Testis (tissue), 3 donors: Measurements from ENCODE around the gene HOXC9. TPM values are rescaled to one million over a fixed set of nuclear protein-coding genes. Genes with fewer than 3 reads are reported as not detected.
A peak's percentile ranks its signal among the peaks of the same experiment; 100 is the strongest.

ENCODE experiments used
- DNase-seq: peaks from one replicate; pipeline ENCODE4 v3.0.0-alpha.2; 2019
- H3K27ac ChIP-seq, 2 donors: fragments of 200-600 bp; sonication (generic); one replicate each; pipeline ENCODE4 v1.5.1; 2019
- H3K27me3 ChIP-seq: fragments of 200-600 bp; sonication (generic); one replicate; pipeline ENCODE4 v1.5.1; 2019
- H3K36me3 ChIP-seq: fragments of 200-600 bp; sonication (generic); one replicate; pipeline ENCODE4 v1.5.1; 2017; ENCODE audit warnings: low read depth; ENCODE audit errors: missing control alignments
- H3K4me1 ChIP-seq: fragments of 200-600 bp; sonication (generic); one replicate; pipeline ENCODE4 v1.5.1; 2019
- H3K4me3 ChIP-seq, 2 donors: fragments of 200-600 bp; sonication (generic); one replicate each; pipeline ENCODE4 v1.5.1; 2017 to 2019
- H3K9me3 ChIP-seq: fragments of 200-600 bp; sonication (generic); one replicate; pipeline ENCODE4 v1.5.1; 2017
- POLR2A ChIP-seq: fragments of 450-650 bp; IDR thresholded peaks from one replicate; pipeline ENCODE4 v1.6.1; 2017; ENCODE audit warnings: antibody characterized with exemption, mild to moderate bottlenecking, moderate library complexity
- WGBS, 2 donors: methylation state at CpG; one replicate each; pipeline ENCODE4 v1.1.5; 2018; 5-methylcytosine and 5-hydroxymethylcytosine counted together
- intact Hi-C: fragments of 100-400 bp; cut with DNase I; formaldehyde crosslinking; loops from one replicate; pipeline ENCODE4 v1.15.1; 2023; ENCODE audit warnings: low total_unique reads
- polyA plus RNA-seq: library from polyadenylated mRNA; stranded (reverse); fragments of 350-450 nt; fragmentation: Illumina TruSeq; extraction: RNeasy Lipid Tissue Mini Kit (QIAGEN cat#74804); gene quantifications from one replicate; pipeline ENCODE4 v1.2.3, GENCODE V29; 2014; ENCODE audit warnings: low read depth, low replicate concordance; ENCODE audit not compliant: insufficient read depth
- total RNA-seq, 2 donors: library from RNA; depleted of rRNA; stranded (reverse); fragments of >200 nt; gene quantifications; one replicate each; pipeline ENCODE4 v1.2.3, GENCODE V29; 2016
- TF ChIP-seq, protein P1 (sequence below), 3 experiments: fragments of 450-650 bp in 2 of 3; fragments of 200-600 bp in 1 of 3; sonication (generic) in 1 of 3; IDR thresholded peaks; one replicate each; pipeline ENCODE4 v1.5.1; 2016 to 2019; ENCODE audit warnings: antibody characterized with exemption in 3 of 3, mild to moderate bottlenecking in 2 of 3, moderate library complexity in 1 of 3

HOXC9 gene
- total and polyA plus RNA-seq, 3 donors from 2014 or later, result 2.4 to 7.8 (median 6.6) TPM

- intact Hi-C loops, result loop anchor here (5.0 kb wide), 1 partner anchor 208 kb away; no protein-coding TSS in a partner anchor
- H3K27ac ChIP-seq, result peak overlapping the region; percentile 37 to 64
- 1 to 3% methylated on average over 35 of the region's 35 CpGs for whole genome bisulfite sequencing, 2 donors
These were observed 324 bp upstream of the HOXC9 start for GRCh38 chr12:53999559-54000115.

DNA sequence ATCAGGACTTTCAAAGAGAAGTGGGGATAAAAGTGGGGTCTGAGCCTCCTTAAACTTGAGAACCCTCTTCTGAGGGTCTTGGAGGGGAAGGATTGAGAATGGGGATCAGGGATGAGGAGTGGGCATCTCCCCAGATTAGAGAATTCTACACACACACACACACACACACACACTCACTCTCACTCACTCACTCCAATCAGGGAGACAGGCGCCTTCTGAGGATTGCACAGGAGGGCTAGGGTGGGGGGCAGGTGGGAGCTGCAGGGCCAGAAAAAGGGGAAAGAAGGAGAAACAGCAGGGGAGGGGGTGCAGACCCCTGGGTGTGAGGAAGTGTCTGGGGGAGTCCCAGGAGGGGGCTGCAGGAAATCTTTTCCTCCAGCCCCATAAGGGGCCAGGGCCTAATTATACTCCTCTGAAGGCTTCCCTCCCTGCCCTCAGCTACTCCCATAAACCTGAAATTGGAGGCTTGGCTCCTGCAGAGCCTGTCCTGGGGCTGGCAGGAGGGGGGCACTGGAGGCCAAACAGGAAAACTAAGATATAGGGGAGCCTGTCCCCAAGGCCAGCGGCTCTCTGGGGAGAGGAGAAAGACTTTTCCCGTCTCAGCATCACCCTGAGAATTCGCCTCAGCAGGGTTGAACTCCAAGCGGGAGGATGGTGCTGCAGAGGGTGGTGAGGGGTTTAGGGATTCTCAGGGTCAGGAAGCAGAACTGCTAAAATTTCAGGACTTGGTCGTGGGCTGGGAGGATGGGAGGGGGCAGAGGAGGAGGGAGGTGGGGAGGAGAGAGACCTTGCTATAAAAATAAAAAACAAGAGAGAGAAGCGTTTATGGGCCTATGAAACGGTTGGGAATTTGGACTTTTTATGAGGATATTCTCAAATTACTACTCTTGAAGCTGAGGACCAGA is 1.6 kb downstream of the HOXC9 start:
- no peaks in the 10 kb centered on the region for H3K27me3 ChIP-seq

More at GRCh38 chr12:53999559-54000115, 324 bp upstream of the HOXC9 start:
- Histone ChIP-seq H3K9me3 (no peaks in the 10 kb centered on the region), H3K4me1 (peaks cover 34% of the 10 kb centered on the region), H3K4me3 (peak overlapping the region; percentile 59 to 72), H3K36me3 (no peaks in the 10 kb centered on the region), H3K27me3 (no peaks in the 10 kb centered on the region)
- TF ChIP-seq POLR2A, result no peak
- TF ChIP-seq, protein P1, sequence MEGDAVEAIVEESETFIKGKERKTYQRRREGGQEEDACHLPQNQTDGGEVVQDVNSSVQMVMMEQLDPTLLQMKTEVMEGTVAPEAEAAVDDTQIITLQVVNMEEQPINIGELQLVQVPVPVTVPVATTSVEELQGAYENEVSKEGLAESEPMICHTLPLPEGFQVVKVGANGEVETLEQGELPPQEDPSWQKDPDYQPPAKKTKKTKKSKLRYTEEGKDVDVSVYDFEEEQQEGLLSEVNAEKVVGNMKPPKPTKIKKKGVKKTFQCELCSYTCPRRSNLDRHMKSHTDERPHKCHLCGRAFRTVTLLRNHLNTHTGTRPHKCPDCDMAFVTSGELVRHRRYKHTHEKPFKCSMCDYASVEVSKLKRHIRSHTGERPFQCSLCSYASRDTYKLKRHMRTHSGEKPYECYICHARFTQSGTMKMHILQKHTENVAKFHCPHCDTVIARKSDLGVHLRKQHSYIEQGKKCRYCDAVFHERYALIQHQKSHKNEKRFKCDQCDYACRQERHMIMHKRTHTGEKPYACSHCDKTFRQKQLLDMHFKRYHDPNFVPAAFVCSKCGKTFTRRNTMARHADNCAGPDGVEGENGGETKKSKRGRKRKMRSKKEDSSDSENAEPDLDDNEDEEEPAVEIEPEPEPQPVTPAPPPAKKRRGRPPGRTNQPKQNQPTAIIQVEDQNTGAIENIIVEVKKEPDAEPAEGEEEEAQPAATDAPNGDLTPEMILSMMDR (IDR thresholded peaks at IDR 0.05), result no peak
- peak; percentile 80 for DNase-seq

GRCh38 chr12:54002278-54002914 is 2.4 kb downstream of the HOXC9 start:
- no peak for DNase-seq
- no peak overlapping the region for H3K27ac ChIP-seq
- H3K36me3 ChIP-seq, result no peaks in the 10 kb centered on the region
- H3K9me3 ChIP-seq, result no peaks in the 10 kb centered on the region
- H3K4me3 ChIP-seq, result no peak overlapping the region
- 77 to 78% methylated on average over 19 of the region's 19 CpGs for WGBS, 2 donors
- intact Hi-C loops, result loop anchor here (5.0 kb wide), 1 partner anchor 205 kb away; no protein-coding TSS in a partner anchor
- H3K27me3 ChIP-seq, result no peaks in the 10 kb centered on the region
- TF ChIP-seq POLR2A, result no peak
- TF ChIP-seq, protein P1 (IDR thresholded peaks at IDR 0.05), result no peak
- H3K4me1 ChIP-seq, result peaks cover 32% of the 10 kb centered on the region

More for the DNA sequence above, 1.6 kb downstream of the HOXC9 start:
- intact Hi-C loops, result loop anchor here (5.0 kb wide), 1 partner anchor 206 kb away; no protein-coding TSS in a partner anchor
- no peak for DNase-seq
- H3K4me1 ChIP-seq, result peaks cover 29% of the 10 kb centered on the region
- H3K27ac ChIP-seq, result no peak overlapping the region
- no peaks in the 10 kb centered on the region for H3K9me3 ChIP-seq
- H3K4me3 ChIP-seq, result peak overlapping the region in 1 of 2 donors; percentile 72
- no peaks in the 10 kb centered on the region for H3K36me3 ChIP-seq
- 57 to 66% methylated on average over 8 of the region's 8 CpGs for WGBS, 2 donors
- TF ChIP-seq, protein P1 (IDR thresholded peaks at IDR 0.05), result no peak
- no peak for TF ChIP-seq POLR2A

GRCh38 chr12:54002915-54003389 is 3.0 kb downstream of the HOXC9 start:
- no peak overlapping the region for H3K4me3 ChIP-seq
- WGBS, 2 donors, result 77 to 83% methylated on average over 19 of the region's 19 CpGs

More at GRCh38 chr12:54002915-54003389, 3.0 kb downstream of the HOXC9 start:
- intact Hi-C loops, result loop anchor here (5.0 kb wide), 1 partner anchor 204 kb away; no protein-coding TSS in a partner anchor
- Histone ChIP-seq H3K4me1 (peaks cover 26% of the 10 kb centered on the region), H3K36me3 (no peaks in the 10 kb centered on the region), H3K27me3 (no peaks in the 10 kb centered on the region), H3K9me3 (no peaks in the 10 kb centered on the region), H3K27ac (no peak overlapping the region)
- no peak for DNase-seq
- no peak for TF ChIP-seq POLR2A
- TF ChIP-seq, protein P1 (IDR thresholded peaks at IDR 0.05), result no peak
